Measurements from ENCODE around the gene RAB10. TPM values are rescaled to one million over a fixed set of nuclear protein-coding genes. Genes with fewer than 3 reads are reported as not detected.
A peak's percentile ranks its signal among the peaks of the same experiment; 100 is the strongest.

Gene RAB10
- total and polyA plus RNA-seq, 2 of the 13 experiments (the other 11 are each of a cell fraction or from before 2014, with no cell fraction given), result 48.2 to 120 TPM

GRCh38 chr2:26076001-26076587 lies 42.2 kb downstream of the RAB10 start (continued):
- TF ChIP-seq DPF2 (CRISPR knock-in tag; IDR thresholded peaks at IDR 0.05; ENCODE audit: borderline replicate concordance, low read depth) (no peak), HNRNPLL (IDR thresholded peaks at IDR 0.05; ENCODE audit: low read depth, low read length, poor library complexity, severe bottlenecking) (no peak), EHMT2 (IDR thresholded peaks at IDR 0.05; ENCODE audit: borderline replicate concordance, low read depth, low read length) (no peak), RBM39 (IDR thresholded peaks at IDR 0.05; ENCODE audit: low read depth, low read length, poor library complexity, severe bottlenecking) (no peak), TBX3 (IDR thresholded peaks at IDR 0.05; ENCODE audit: borderline replicate concordance) (peak; percentile 23; the same call in 1 of the 2 replicates), SMAD3 (CRISPR knock-in tag; IDR thresholded peaks at IDR 0.05) (no peak), MED8 (CRISPR knock-in tag; IDR thresholded peaks at IDR 0.05; ENCODE audit: insufficient replicate concordance) (no peak), ZNF232 (CRISPR knock-in tag; IDR thresholded peaks at IDR 0.05; ENCODE audit: borderline replicate concordance) (peak; percentile 70; the same call in 1 of the 2 replicates), TGIF2 (CRISPR knock-in tag; IDR thresholded peaks at IDR 0.05) (no peak), FOXA3 (CRISPR knock-in tag; IDR thresholded peaks at IDR 0.05) (peak; percentile 40; the same call in 1 of the 2 replicates), GFI1 (CRISPR knock-in tag; IDR thresholded peaks at IDR 0.05; ENCODE audit: borderline replicate concordance) (no peak), GATAD2A (CRISPR knock-in tag; IDR thresholded peaks at IDR 0.05) (0 out of 2 replicates have a peak, but pooled peaks have one; percentile 16), ZNF646 (CRISPR knock-in tag; IDR thresholded peaks at IDR 0.05) (no peak), SIX4 (CRISPR knock-in tag; IDR thresholded peaks at IDR 0.05) (peak; percentile 93), FOXA1 (IDR thresholded peaks at IDR 0.05) (0 out of 2 replicates have a peak, but pooled peaks have one; percentile 31), FOXA1 (CRISPR knock-in tag; IDR thresholded peaks at IDR 0.05) (no peak; the same call in 1 of the 2 replicates), MEF2D (CRISPR knock-in tag; IDR thresholded peaks at IDR 0.05) (no peak), ZNF337 (CRISPR knock-in tag; IDR thresholded peaks at IDR 0.05; ENCODE audit: borderline replicate concordance, low read depth) (no peak)

All from HepG2 (cell line).